CD14-positive monocyte (primary cell): ENCODE data around the gene RASAL2. TPM values are rescaled to one million over a fixed set of nuclear protein-coding genes. Genes with fewer than 3 reads are reported as not detected.

Experiments used
- DNase-seq, 3 donors: peaks; one replicate each; pipeline ENCODE4 v3.0.0-alpha.2; 2011 to 2022
- H2AFZ ChIP-seq: 2 replicates; pipeline ENCODE4 v1.6.0; 2012; ENCODE audit warnings: mild to moderate bottlenecking, low read depth, low read length, inconsistent platforms; ENCODE audit not compliant: insufficient read depth, poor library complexity, severe bottlenecking
- H3K27ac ChIP-seq, 2 donors: 1 replicate in 1 of 2; 2 replicates in 1 of 2; pipeline ENCODE4 v1.5.1; 2012 to 2013; ENCODE audit warnings: low read length in 2 of 2, control low read depth in 1 of 2, inconsistent platforms in 1 of 2, low read depth in 1 of 2, mild to moderate bottlenecking in 1 of 2
- H3K27me3 ChIP-seq, 2 donors: one replicate each; pipeline versions ENCODE4 v1.6.0 to v1.6.1; 2011 to 2013; ENCODE audit warnings: low read length in 2 of 2; ENCODE audit not compliant: control insufficient read depth in 2 of 2, insufficient read depth in 2 of 2
- H3K36me3 ChIP-seq, 2 donors: replicated peaks in 1 of 2; 1 replicate in 1 of 2; 2 replicates in 1 of 2; pipeline versions ENCODE4 v1.5.1 to v1.6.1; 2012 to 2013; ENCODE audit warnings: low read length in 2 of 2, control low read depth in 1 of 2, inconsistent platforms in 1 of 2, mild to moderate bottlenecking in 1 of 2; ENCODE audit not compliant: insufficient read depth in 2 of 2, control insufficient read depth in 1 of 2
- H3K4me1 ChIP-seq, 2 donors: 1 replicate in 1 of 2; 2 replicates in 1 of 2; pipeline versions ENCODE4 v1.5.1 to v1.6.1; 2012 to 2013; ENCODE audit warnings: low read length in 2 of 2, control low read depth in 1 of 2, inconsistent platforms in 1 of 2, mild to moderate bottlenecking in 1 of 2, moderate library complexity in 1 of 2; ENCODE audit not compliant: insufficient read depth in 2 of 2, control insufficient read depth in 1 of 2
- H3K4me2 ChIP-seq: replicated peaks from 2 replicates; pipeline ENCODE3; 2012; ENCODE audit warnings: low read length, moderate library complexity, mild to moderate bottlenecking; ENCODE audit not compliant: poor library complexity, severe bottlenecking; ENCODE audit errors: extremely low read depth
- H3K4me3 ChIP-seq, 3 experiments: fragments of 200-600 bp in 1 of 3; sonication (generic) in 1 of 3; replicated peaks in 1 of 3; 1 replicate in 2 of 3; 2 replicates in 1 of 3; pipeline ENCODE4 v1.5.1; 2011 to 2013; ENCODE audit warnings: low read length in 3 of 3, mild to moderate bottlenecking in 3 of 3, control low read depth in 2 of 3, low read depth in 2 of 3, inconsistent platforms in 1 of 3, moderate library complexity in 1 of 3
- H3K79me2 ChIP-seq: 2 replicates; pipeline ENCODE4 v1.6.0; 2012; ENCODE audit warnings: mild to moderate bottlenecking, control low read depth, inconsistent platforms, low read length, moderate library complexity; ENCODE audit not compliant: insufficient read depth
- H3K9ac ChIP-seq: 2 replicates; pipeline ENCODE4 v1.6.0; 2017; ENCODE audit warnings: low read length, mild to moderate bottlenecking; ENCODE audit not compliant: insufficient read depth, poor library complexity, severe bottlenecking
- H3K9me3 ChIP-seq, 2 donors: replicated peaks in 1 of 2; 1 replicate in 1 of 2; 2 replicates in 1 of 2; pipeline versions ENCODE4 v1.5.1 to v1.6.1; 2012 to 2013; ENCODE audit warnings: low read length in 2 of 2, control low read depth in 1 of 2; ENCODE audit not compliant: control insufficient read depth in 1 of 2, insufficient read depth in 1 of 2
- H4K20me1 ChIP-seq: 2 replicates; pipeline ENCODE4 v1.6.0; 2012; ENCODE audit warnings: mild to moderate bottlenecking, low read length, control low read depth, moderate library complexity; ENCODE audit not compliant: insufficient read depth
- H3K27ac Mint-ChIP-seq, 7 donors: one replicate each; pipeline ENCODE4 v1.8.0; 2020; ENCODE audit warnings: mild to moderate bottlenecking in 7 of 7, mixed read lengths in 7 of 7, moderate library complexity in 6 of 7, inconsistent platforms in 2 of 7
- H3K27me3 Mint-ChIP-seq, 3 donors: one replicate each; pipeline ENCODE4 v1.8.0; 2021 to 2022; ENCODE audit warnings: low read depth in 3 of 3, mild to moderate bottlenecking in 3 of 3, mixed read lengths in 3 of 3, moderate library complexity in 3 of 3, inconsistent platforms in 1 of 3
- H3K36me3 Mint-ChIP-seq, 2 donors: one replicate each; pipeline ENCODE4 v1.8.0; 2020; ENCODE audit warnings: mixed read lengths in 2 of 2, inconsistent platforms in 1 of 2, mild to moderate bottlenecking in 1 of 2
- H3K4me1 Mint-ChIP-seq: one replicate; pipeline ENCODE4 v1.8.0; 2020; ENCODE audit warnings: mild to moderate bottlenecking, mixed read lengths
- H3K4me3 Mint-ChIP-seq, 2 donors: one replicate each; pipeline ENCODE4 v1.8.0; 2020; ENCODE audit warnings: mild to moderate bottlenecking in 2 of 2, mixed read lengths in 2 of 2, moderate library complexity in 1 of 2
- H3K9me3 Mint-ChIP-seq, 7 donors: one replicate each; pipeline ENCODE4 v1.8.0; 2020 to 2022; ENCODE audit warnings: mixed read lengths in 7 of 7, mild to moderate bottlenecking in 6 of 7, moderate library complexity in 6 of 7, inconsistent platforms in 2 of 7
- WGBS: methylation state at CpG from one replicate; pipeline ENCODE4 v1.1.5; 2013; ENCODE audit warnings: missing lambda C conversion rate; ENCODE audit not compliant: insufficient coverage; 5-methylcytosine and 5-hydroxymethylcytosine counted together
- intact Hi-C, 2 donors: fragments of 100-400 bp; cut with micrococcal nuclease; formaldehyde crosslinking; loops; one replicate each; pipeline versions ENCODE4 v1.15.0 to v1.15.1; 2023
- polyA plus RNA-seq, 3 donors: library from polyadenylated mRNA; depleted of rRNA in 1 of 3; unstranded in 2 of 3; stranded (reverse) in 1 of 3; fragments of 300-500 nt in 2 of 3; fragments of >200 nt in 1 of 3; fragmentation: Illumina TruSeq in 2 of 3; gene quantifications; 1 replicate in 2 of 3; 2 replicates in 1 of 3; pipeline ENCODE4 v1.2.3, GENCODE V29; 2012 to 2021
- TF ChIP-seq, protein P1 (sequence below): fragments of 200-600 bp; IDR thresholded peaks from one replicate; pipeline ENCODE4 v1.8.0; 2022; ENCODE audit warnings: antibody characterized with exemption, mild to moderate bottlenecking

The RASAL2 gene
- polyA plus RNA-seq, 3 donors = 0.15 to 1.00 (median 0.63) TPM

- TF ChIP-seq, protein P1, sequence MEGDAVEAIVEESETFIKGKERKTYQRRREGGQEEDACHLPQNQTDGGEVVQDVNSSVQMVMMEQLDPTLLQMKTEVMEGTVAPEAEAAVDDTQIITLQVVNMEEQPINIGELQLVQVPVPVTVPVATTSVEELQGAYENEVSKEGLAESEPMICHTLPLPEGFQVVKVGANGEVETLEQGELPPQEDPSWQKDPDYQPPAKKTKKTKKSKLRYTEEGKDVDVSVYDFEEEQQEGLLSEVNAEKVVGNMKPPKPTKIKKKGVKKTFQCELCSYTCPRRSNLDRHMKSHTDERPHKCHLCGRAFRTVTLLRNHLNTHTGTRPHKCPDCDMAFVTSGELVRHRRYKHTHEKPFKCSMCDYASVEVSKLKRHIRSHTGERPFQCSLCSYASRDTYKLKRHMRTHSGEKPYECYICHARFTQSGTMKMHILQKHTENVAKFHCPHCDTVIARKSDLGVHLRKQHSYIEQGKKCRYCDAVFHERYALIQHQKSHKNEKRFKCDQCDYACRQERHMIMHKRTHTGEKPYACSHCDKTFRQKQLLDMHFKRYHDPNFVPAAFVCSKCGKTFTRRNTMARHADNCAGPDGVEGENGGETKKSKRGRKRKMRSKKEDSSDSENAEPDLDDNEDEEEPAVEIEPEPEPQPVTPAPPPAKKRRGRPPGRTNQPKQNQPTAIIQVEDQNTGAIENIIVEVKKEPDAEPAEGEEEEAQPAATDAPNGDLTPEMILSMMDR = no peak
- H3K9me3 Mint-ChIP-seq = peaks cover 0 to 1% (median 0%) of the 10 kb centered on the region in 7 donors
- Histone ChIP-seq H3K27ac (no peak overlapping the region), H3K27me3 (no peaks in the 10 kb centered on the region), H3K4me3 (no peak overlapping the region), H3K79me2 (no peaks in the 10 kb centered on the region), H3K9ac (no peak overlapping the region), H4K20me1 (no peaks in the 10 kb centered on the region), H2AFZ (no peak overlapping the region), H3K4me2 (no peak overlapping the region), H3K9me3 (no peaks in the 10 kb centered on the region), H3K4me1 (peaks cover 15 to 26% of the 10 kb centered on the region in 2 donors), H3K36me3 (no peaks in the 10 kb centered on the region)
- WGBS = no CpG with 5 or more reads among the region's 4 CpGs
- no peak overlapping the region for H3K27ac Mint-ChIP-seq
- intact Hi-C loops = no loop called here
- H3K4me1 Mint-ChIP-seq = peaks cover 22% of the 10 kb centered on the region
- no peak for DNase-seq
- H3K27me3 Mint-ChIP-seq = peaks cover 4 to 5% (median 4%) of the 10 kb centered on the region in 3 donors
- no peak overlapping the region for H3K4me3 Mint-ChIP-seq
- no peaks in the 10 kb centered on the region for H3K36me3 Mint-ChIP-seq
Observed at GRCh38 chr1:178489399-178489798, 395.5 kb downstream of the RASAL2 start.

DNA sequence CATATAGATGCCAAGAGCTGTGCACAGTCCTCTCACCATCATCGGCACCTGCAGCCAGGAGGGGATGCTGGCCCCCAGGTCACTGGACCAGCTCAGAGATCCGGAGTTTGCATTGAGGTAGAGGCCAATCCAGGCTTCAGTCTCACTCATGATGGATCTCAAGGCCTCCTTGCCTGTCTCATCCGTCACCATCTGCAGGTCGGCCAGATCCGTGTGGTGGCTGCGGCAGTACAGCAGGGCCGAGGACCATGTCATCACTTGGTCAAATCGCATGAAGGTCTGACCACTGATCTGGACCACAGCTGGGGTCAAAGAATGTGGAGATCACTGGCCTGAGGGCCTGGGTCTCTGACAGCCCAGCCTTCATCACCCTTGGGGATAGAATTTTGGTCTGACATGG, 396.2 kb downstream of the RASAL2 start:
- peaks cover 0 to 2% (median 0%) of the 10 kb centered on the region in 7 donors for H3K9me3 Mint-ChIP-seq
- H3K4me1 ChIP-seq = peaks cover 14 to 21% of the 10 kb centered on the region in 2 donors
- no peak overlapping the region for H3K4me3 Mint-ChIP-seq
- H3K27me3 ChIP-seq = no peaks in the 10 kb centered on the region
- intact Hi-C loops = no loop called here
- no peaks in the 10 kb centered on the region for H3K9me3 ChIP-seq
- peaks cover 4 to 5% (median 5%) of the 10 kb centered on the region in 3 donors for H3K27me3 Mint-ChIP-seq
- TF ChIP-seq, protein P1 = no peak
- no peaks in the 10 kb centered on the region for H4K20me1 ChIP-seq
- H3K9ac ChIP-seq = no peak overlapping the region
- no peak overlapping the region for H2AFZ ChIP-seq
- H3K27ac Mint-ChIP-seq = no peak overlapping the region
- H3K79me2 ChIP-seq = no peaks in the 10 kb centered on the region
- no peak for DNase-seq
- H3K27ac ChIP-seq = no peak overlapping the region
- H3K36me3 ChIP-seq = no peaks in the 10 kb centered on the region
- H3K4me2 ChIP-seq = no peak overlapping the region
- WGBS = 97% methylated on average over 8 of the region's 8 CpGs
- H3K4me1 Mint-ChIP-seq = peaks cover 14% of the 10 kb centered on the region
- no peaks in the 10 kb centered on the region for H3K36me3 Mint-ChIP-seq
- no peak overlapping the region for H3K4me3 ChIP-seq
